Ishikawa (cell line): Measurements from ENCODE around the gene ATXN7.

ENCODE experiments used
- CEBPB ChIP-seq: IDR thresholded peaks from 2 replicates; pipeline ENCODE4 v1.6.1; 2012
- EP300 ChIP-seq: IDR thresholded peaks from 2 replicates; pipeline ENCODE4 v1.6.1; 2012; ENCODE audit warnings: borderline replicate concordance
- YY1 ChIP-seq: IDR thresholded peaks from 2 replicates; pipeline ENCODE4 v1.6.1; 2012; ENCODE audit warnings: low read depth

DNA sequence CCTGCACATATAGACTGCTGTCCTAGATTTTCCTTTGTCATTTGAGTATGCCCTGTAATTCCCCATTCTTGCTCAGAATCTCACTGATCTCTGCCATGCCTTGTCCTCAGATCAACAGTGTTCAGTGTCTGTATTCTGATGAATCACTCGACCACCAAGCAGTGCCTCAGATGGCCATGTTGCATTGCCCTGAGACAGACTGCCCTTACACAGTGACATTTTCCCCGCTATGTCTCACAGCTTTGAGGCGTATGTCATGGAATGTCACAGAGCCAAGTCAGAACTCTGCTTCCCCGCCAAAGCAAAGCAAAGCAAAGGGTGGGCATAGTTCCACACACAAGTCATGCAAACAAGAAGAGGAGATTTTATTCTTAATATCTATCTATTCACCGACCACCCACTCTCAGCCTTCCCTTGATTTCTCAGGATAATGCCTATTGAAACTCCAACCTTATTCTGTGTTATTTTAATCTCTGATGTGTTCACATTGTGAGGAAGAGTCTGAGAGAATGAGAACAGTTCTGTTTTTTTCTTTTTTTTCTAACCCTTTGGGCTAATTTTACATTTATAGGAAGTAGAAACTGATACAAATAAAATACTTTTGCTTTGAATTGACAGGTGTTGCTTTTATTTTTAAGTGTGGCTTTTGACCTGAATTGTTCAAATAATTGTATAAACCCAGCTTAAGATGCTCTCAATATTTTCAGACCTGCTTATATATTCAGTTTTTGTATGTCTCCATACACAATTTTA is 176.5 kb downstream of the ATXN7 start:
- no peak for TF ChIP-seq YY1
- no peak for TF ChIP-seq CEBPB
- no peak for TF ChIP-seq EP300
